Common myeloid progenitor, CD34-positive (primary cell): ENCODE data around the gene ZNRF2.
"Not testable (repeated sequence)": the region's sequence is repeated elsewhere in the genome, so short reads cannot be mapped to it uniquely, and the experiment has no call there.

ENCODE experiments used
- CTCF ChIA-PET: fragments of 350-600 bp; sonication (Branson Sonifier 250); formaldehyde crosslinking; loops from one replicate; lab custom pipeline; 2021; ENCODE audit warnings: antibody characterized with exemption; lab: Charles Lee
- POLR2A ChIA-PET: fragments of 350-600 bp; sonication (Branson Sonifier 250); formaldehyde crosslinking; loops from one replicate; lab custom pipeline; 2021; ENCODE audit warnings: antibody characterized with exemption; lab: Charles Lee
- DNase-seq, 3 donors: peaks; one replicate each; pipeline versions ENCODE4 v3.0.0 to v3.0.0-alpha.2; 2013
- H3K27ac ChIP-seq, 2 experiments: 1 replicate in 1 of 2; 2 replicates in 1 of 2; pipeline ENCODE4 v1.7.0; 2013; ENCODE audit warnings: inconsistent platforms in 2 of 2, low read length in 2 of 2, mild to moderate bottlenecking in 2 of 2, low read depth in 1 of 2, moderate library complexity in 1 of 2; ENCODE audit not compliant: severe bottlenecking in 2 of 2, insufficient read depth in 1 of 2, poor library complexity in 1 of 2
- H3K27me3 ChIP-seq, 5 experiments: replicated peaks in 2 of 5; 1 replicate in 3 of 5; 2 replicates in 2 of 5; pipeline versions ENCODE4 v1.6.1 to v1.7.0; 2013; ENCODE audit warnings: low read length in 4 of 5, mild to moderate bottlenecking in 2 of 5, moderate library complexity in 2 of 5, inconsistent platforms in 1 of 5; ENCODE audit not compliant: insufficient read depth in 5 of 5, control insufficient read depth in 4 of 5
- H3K36me3 ChIP-seq, 4 experiments: 1 replicate in 2 of 4; 2 replicates in 2 of 4; pipeline versions ENCODE4 v1.6.1 to v1.7.0; 2013; ENCODE audit warnings: low read length in 3 of 4, control low read depth in 1 of 4, mild to moderate bottlenecking in 1 of 4; ENCODE audit not compliant: control insufficient read depth in 4 of 4, insufficient read depth in 4 of 4
- H3K4me1 ChIP-seq, 4 experiments: 1 replicate in 3 of 4; 2 replicates in 1 of 4; pipeline versions ENCODE4 v1.6.1 to v1.7.1; 2013; ENCODE audit warnings: low read length in 3 of 4, mild to moderate bottlenecking in 3 of 4, control low read depth in 1 of 4, inconsistent platforms in 1 of 4, moderate library complexity in 1 of 4; ENCODE audit not compliant: control insufficient read depth in 4 of 4, insufficient read depth in 4 of 4; ENCODE audit errors: control extremely low read depth in 1 of 4
- H3K4me3 ChIP-seq, 7 experiments: 1 replicate in 4 of 7; 2 replicates in 3 of 7; pipeline versions ENCODE4 v1.5.1 to v1.7.0; 2013; ENCODE audit warnings: mild to moderate bottlenecking in 7 of 7, low read length in 6 of 7, moderate library complexity in 6 of 7, inconsistent platforms in 2 of 7, low read depth in 2 of 7, control low read depth in 1 of 7; ENCODE audit not compliant: insufficient read depth in 4 of 7, control insufficient read depth in 1 of 7; ENCODE audit errors: extremely low read depth in 1 of 7
- H3K9me3 ChIP-seq, 5 experiments: 1 replicate in 4 of 5; 2 replicates in 1 of 5; pipeline versions ENCODE4 v1.6.1 to v1.7.1; 2013; ENCODE audit warnings: low read length in 4 of 5, mild to moderate bottlenecking in 2 of 5, inconsistent platforms in 1 of 5, low read depth in 1 of 5, moderate library complexity in 1 of 5; ENCODE audit not compliant: control insufficient read depth in 4 of 5, insufficient read depth in 2 of 5; ENCODE audit errors: control extremely low read depth in 1 of 5
- WGBS: methylation state at CpG from one replicate; pipeline ENCODE4 v1.1.5; 2013; ENCODE audit not compliant: insufficient coverage; 5-methylcytosine and 5-hydroxymethylcytosine counted together

ZNRF2 gene

GRCh38 chr7:30260246-30260768 lies 24.1 kb upstream of the ZNRF2 start:
- no peaks in the 10 kb centered on the region for H3K4me1 ChIP-seq
- no peaks in the 10 kb centered on the region for H3K9me3 ChIP-seq
- POLR2A ChIA-PET: interaction anchor here (0.6 kb wide), 1 partner anchor 104 kb away, joined by 3 read pairs; no protein-coding TSS in a partner anchor
- H3K27ac ChIP-seq: no peak overlapping the region
- CTCF ChIA-PET: interaction anchor here (0.6 to 1.3 kb wide), 3 partner anchors 10 to 304 kb away, joined by 3 to 5 read pairs (median 4); no protein-coding TSS in a partner anchor
- no peak for DNase-seq
- no peak overlapping the region for H3K4me3 ChIP-seq
- no peaks in the 10 kb centered on the region for H3K36me3 ChIP-seq
- no peaks in the 10 kb centered on the region for H3K27me3 ChIP-seq
- WGBS: 100% methylated on average over 1 of the region's 1 CpG

GRCh38 chr7:30263090-30263710 lies 21.2 kb upstream of the ZNRF2 start:
- POLR2A ChIA-PET: no interaction called here
- H3K27ac ChIP-seq: no peak overlapping the region
- no peaks in the 10 kb centered on the region for H3K36me3 ChIP-seq
- CTCF ChIA-PET: no interaction called here
- DNase-seq: no peak
- H3K4me3 ChIP-seq: no peak overlapping the region
- H3K9me3 ChIP-seq: no peaks in the 10 kb centered on the region
- no peaks in the 10 kb centered on the region for H3K4me1 ChIP-seq
- H3K27me3 ChIP-seq: no peaks in the 10 kb centered on the region
- WGBS: 100% methylated on average over 3 of the region's 4 CpGs

- Histone ChIP-seq H3K27ac (no peak overlapping the region), H3K9me3 (no peaks in the 10 kb centered on the region), H3K36me3 (no peaks in the 10 kb centered on the region), H3K4me3 (no peak overlapping the region), H3K4me1 (no peaks in the 10 kb centered on the region), H3K27me3 (no peaks in the 10 kb centered on the region)
- DNase-seq: no peak
- POLR2A ChIA-PET: no interaction called here
- WGBS: 100% methylated on average over 3 of the region's 4 CpGs
- CTCF ChIA-PET: no interaction called here
Measured at GRCh38 chr7:30264052-30264451, 20.3 kb upstream of the ZNRF2 start.

- H3K4me3 ChIP-seq, H3K4me1 ChIP-seq, H3K9me3 ChIP-seq, CTCF ChIA-PET, POLR2A ChIA-PET, H3K27ac ChIP-seq, DNase-seq, H3K27me3 ChIP-seq, H3K36me3 ChIP-seq: not testable (repeated sequence)
- 100% methylated on average over 2 of the region's 4 CpGs for WGBS
Measured at GRCh38 chr7:30265189-30265588, 19.2 kb upstream of the ZNRF2 start.

- WGBS: no CpG with 5 or more reads among the region's 1 CpG
- Histone ChIP-seq H3K4me3 (no peak overlapping the region), H3K36me3 (no peaks in the 10 kb centered on the region), H3K27ac (no peak overlapping the region), H3K4me1 (no peaks in the 10 kb centered on the region), H3K27me3 (no peaks in the 10 kb centered on the region), H3K9me3 (no peaks in the 10 kb centered on the region)
- ChIA-PET CTCF (no interaction called here), POLR2A (no interaction called here)
- no peak for DNase-seq
Measured at GRCh38 chr7:30266686-30267085, 17.7 kb upstream of the ZNRF2 start.

- WGBS: 99% methylated on average over 6 of the region's 6 CpGs
- Histone ChIP-seq H3K4me3 (no peak overlapping the region), H3K36me3 (no peaks in the 10 kb centered on the region), H3K27ac (no peak overlapping the region), H3K4me1 (no peaks in the 10 kb centered on the region), H3K27me3 (no peaks in the 10 kb centered on the region), H3K9me3 (no peaks in the 10 kb centered on the region)
- ChIA-PET CTCF (interaction anchor here (0.9 to 1.9 kb wide), 3 partner anchors 45 to 104 kb away, joined by 3 to 4 read pairs (median 3); no protein-coding TSS in a partner anchor), POLR2A (no interaction called here)
- no peak for DNase-seq
Measured at GRCh38 chr7:30268586-30268985, 15.8 kb upstream of the ZNRF2 start.

GRCh38 chr7:30269490-30269889 lies 14.9 kb upstream of the ZNRF2 start:
- H3K9me3 ChIP-seq: no peaks in the 10 kb centered on the region
- ChIA-PET POLR2A (no interaction called here), CTCF (interaction anchor here (0.9 to 1.9 kb wide), 4 partner anchors 46 to 295 kb away, joined by 3 to 4 read pairs (median 4); no protein-coding TSS in a partner anchor)
- H3K27ac ChIP-seq: no peak overlapping the region
- no peak for DNase-seq
- WGBS: 37% methylated on average over 2 of the region's 2 CpGs
- no peaks in the 10 kb centered on the region for H3K36me3 ChIP-seq
- no peaks in the 10 kb centered on the region for H3K27me3 ChIP-seq
- H3K4me1 ChIP-seq: no peaks in the 10 kb centered on the region
- H3K4me3 ChIP-seq: no peak overlapping the region
